ENCODE data around the gene SDR42E2.

DNA sequence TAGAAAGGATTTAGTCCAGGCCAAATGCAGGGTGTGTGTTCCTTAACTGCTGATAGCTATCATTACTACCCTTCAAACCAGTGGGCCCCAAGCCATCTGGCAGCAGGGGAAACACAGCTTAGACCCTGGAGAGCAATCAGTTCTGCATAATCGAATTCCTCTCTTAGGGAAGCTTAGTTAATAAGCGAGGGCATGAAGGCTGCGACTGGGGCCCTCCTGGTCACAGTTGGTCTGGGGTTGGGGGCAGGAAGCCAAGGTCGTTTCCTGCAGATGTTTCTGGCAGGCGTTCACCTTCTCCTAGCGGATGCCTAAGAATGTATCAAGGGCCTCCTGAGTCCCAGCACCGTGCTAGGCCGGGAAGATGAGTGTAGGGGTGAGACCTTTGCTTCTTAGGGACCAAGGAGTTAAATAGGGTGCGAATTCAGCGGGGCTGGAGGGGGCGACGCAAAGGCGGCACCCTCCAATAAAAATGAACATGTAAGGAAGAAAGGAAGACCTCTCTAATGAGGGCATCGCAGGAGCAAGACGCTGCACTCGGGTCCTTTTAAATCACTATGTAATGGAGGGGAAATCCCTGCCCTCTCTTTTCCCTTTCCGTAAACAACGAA, 27.3 kb downstream of the SDR42E2 start:
- TF ChIP-seq POLR2A (IDR thresholded peaks at IDR 0.05): no peak
- TF ChIP-seq, protein P1, sequence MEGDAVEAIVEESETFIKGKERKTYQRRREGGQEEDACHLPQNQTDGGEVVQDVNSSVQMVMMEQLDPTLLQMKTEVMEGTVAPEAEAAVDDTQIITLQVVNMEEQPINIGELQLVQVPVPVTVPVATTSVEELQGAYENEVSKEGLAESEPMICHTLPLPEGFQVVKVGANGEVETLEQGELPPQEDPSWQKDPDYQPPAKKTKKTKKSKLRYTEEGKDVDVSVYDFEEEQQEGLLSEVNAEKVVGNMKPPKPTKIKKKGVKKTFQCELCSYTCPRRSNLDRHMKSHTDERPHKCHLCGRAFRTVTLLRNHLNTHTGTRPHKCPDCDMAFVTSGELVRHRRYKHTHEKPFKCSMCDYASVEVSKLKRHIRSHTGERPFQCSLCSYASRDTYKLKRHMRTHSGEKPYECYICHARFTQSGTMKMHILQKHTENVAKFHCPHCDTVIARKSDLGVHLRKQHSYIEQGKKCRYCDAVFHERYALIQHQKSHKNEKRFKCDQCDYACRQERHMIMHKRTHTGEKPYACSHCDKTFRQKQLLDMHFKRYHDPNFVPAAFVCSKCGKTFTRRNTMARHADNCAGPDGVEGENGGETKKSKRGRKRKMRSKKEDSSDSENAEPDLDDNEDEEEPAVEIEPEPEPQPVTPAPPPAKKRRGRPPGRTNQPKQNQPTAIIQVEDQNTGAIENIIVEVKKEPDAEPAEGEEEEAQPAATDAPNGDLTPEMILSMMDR (IDR thresholded peaks at IDR 0.05): no peak
